H1 (cell line): Measurements from ENCODE around the gene CAST. TPM values are rescaled to one million over a fixed set of nuclear protein-coding genes. Genes with fewer than 3 reads are reported as not detected.

Experiments
- CTCF ChIA-PET: fragments of 300-600 bp; sonication (Branson Sonifier 250); formaldehyde crosslinking; loops from one replicate; lab custom pipeline; 2021; ENCODE audit not compliant: partially characterized antibody; lab: Charles Lee
- POLR2A ChIA-PET: fragments of 300-600 bp; sonication (Branson Sonifier 250); formaldehyde crosslinking; loops from one replicate; lab custom pipeline; 2021; ENCODE audit warnings: inconsistent platforms; ENCODE audit not compliant: partially characterized antibody; lab: Charles Lee
- DNase-seq, 2 experiments: peaks; one replicate each; pipeline versions ENCODE4 v3.0.0 to v3.0.0-alpha.2; 2010 to 2022; ENCODE audit warnings: low spot score in 2 of 2, low read depth in 1 of 2, mixed read lengths in 1 of 2
- FAIRE-seq: peaks from 2 replicates; lab custom pipeline; 2011; peaks lifted over from hg19 to GRCh38; lab: Jason Lieb, UNC
- H2AFZ ChIP-seq: 2 replicates; pipeline ENCODE4 v1.8.1; 2012; ENCODE audit warnings: low read length, inconsistent platforms
- H2AK5ac ChIP-seq: 2 replicates; pipeline ENCODE4 v1.6.1; 2013; ENCODE audit warnings: low read depth, low read length
- H2BK120ac ChIP-seq: replicated peaks from 2 replicates; pipeline ENCODE3; 2013; ENCODE audit warnings: low read depth, low read length, inconsistent platforms
- H2BK12ac ChIP-seq: 2 replicates; pipeline ENCODE4 v1.6.1; 2013; ENCODE audit warnings: low read depth, low read length
- H2BK15ac ChIP-seq: 2 replicates; pipeline ENCODE4 v1.6.1; 2013; ENCODE audit warnings: low read length
- H2BK20ac ChIP-seq: 2 replicates; pipeline ENCODE4 v1.6.1; 2013; ENCODE audit warnings: low read length
- H2BK5ac ChIP-seq: 2 replicates; pipeline ENCODE4 v1.6.1; 2013; ENCODE audit warnings: low read depth, low read length
- H3K14ac ChIP-seq: 2 replicates; pipeline ENCODE4 v1.6.1; 2013; ENCODE audit warnings: inconsistent platforms; ENCODE audit not compliant: insufficient read length
- H3K18ac ChIP-seq: 2 replicates; pipeline ENCODE4 v1.6.1; 2013; ENCODE audit warnings: low read length; ENCODE audit errors: extremely low read depth
- H3K23ac ChIP-seq: 2 replicates; pipeline ENCODE4 v1.6.1; 2013; ENCODE audit warnings: inconsistent platforms; ENCODE audit not compliant: insufficient read length
- H3K23me2 ChIP-seq: 2 replicates; pipeline ENCODE4 v1.6.1; 2013; ENCODE audit warnings: low read depth, low read length
- H3K27ac ChIP-seq: 2 replicates; pipeline ENCODE4 v1.6.1; 2011; ENCODE audit warnings: low read depth, low read length, inconsistent platforms
- H3K27me3 ChIP-seq, 4 experiments: replicated peaks in 1 of 4; 1 replicate in 1 of 4; 2 replicates in 3 of 4; pipeline versions ENCODE4 v1.6.1 to v1.8.1; 2011 to 2013; ENCODE audit warnings: low read length in 3 of 4, mild to moderate bottlenecking in 3 of 4, inconsistent platforms in 2 of 4, mixed read lengths in 2 of 4, moderate library complexity in 1 of 4; ENCODE audit not compliant: control insufficient read depth in 3 of 4, insufficient read depth in 3 of 4; ENCODE audit errors: extremely low read depth in 1 of 4
- H3K36me3 ChIP-seq, 4 experiments: 2 replicates each; pipeline versions ENCODE4 v1.6.1 to v1.8.1; 2011 to 2013; ENCODE audit warnings: mild to moderate bottlenecking in 4 of 4, low read length in 3 of 4, moderate library complexity in 2 of 4, control low read depth in 1 of 4, inconsistent platforms in 1 of 4; ENCODE audit not compliant: insufficient read depth in 4 of 4, control insufficient read depth in 2 of 4
- H3K4ac ChIP-seq: replicated peaks from 2 replicates; pipeline ENCODE3; 2013; ENCODE audit warnings: low read length, low read depth, mixed read lengths, inconsistent platforms; ENCODE audit not compliant: insufficient read length
- H3K4me1 ChIP-seq, 4 experiments: replicated peaks in 1 of 4; 1 replicate in 1 of 4; 2 replicates in 3 of 4; pipeline versions ENCODE4 v1.6.1 to v1.8.1; 2011 to 2013; ENCODE audit warnings: low read length in 3 of 4, inconsistent platforms in 2 of 4, mixed read lengths in 1 of 4; ENCODE audit not compliant: insufficient read depth in 4 of 4, control insufficient read depth in 3 of 4
- H3K4me2 ChIP-seq, 2 experiments: 2 replicates each; pipeline versions ENCODE4 v1.6.1 to v1.8.1; 2011 to 2013; ENCODE audit warnings: low read depth in 2 of 2, low read length in 2 of 2, control low read depth in 1 of 2, inconsistent platforms in 1 of 2, mild to moderate bottlenecking in 1 of 2; ENCODE audit not compliant: insufficient read depth in 1 of 2
- H3K4me3 ChIP-seq, 4 experiments: fragments of 200-600, 300-600 bp in 1 of 4; sonication (generic), shearing (Covaris generic), sonication (Bioruptor Twin) in 1 of 4; 2 replicates each; pipeline versions ENCODE4 v1.5.1 to v1.8.1; 2011 to 2016; ENCODE audit warnings: low read length in 4 of 4, low read depth in 3 of 4, control low read depth in 2 of 4, inconsistent platforms in 2 of 4, mild to moderate bottlenecking in 2 of 4, mixed read lengths in 1 of 4, moderate library complexity in 1 of 4; ENCODE audit not compliant: insufficient read depth in 2 of 4; ENCODE audit errors: extremely low read depth in 1 of 4
- H3K56ac ChIP-seq: replicated peaks from 2 replicates; pipeline ENCODE3; 2013; ENCODE audit warnings: low read depth, mild to moderate bottlenecking, mixed read lengths, low read length, inconsistent platforms; ENCODE audit not compliant: insufficient read length
- H3K79me1 ChIP-seq: 2 replicates; pipeline ENCODE4 v1.6.1; 2013; ENCODE audit warnings: low read depth, low read length, control low read depth
- H3K79me2 ChIP-seq, 2 experiments: 2 replicates each; pipeline versions ENCODE4 v1.6.1 to v1.8.1; 2012 to 2013; ENCODE audit warnings: low read length in 2 of 2, mild to moderate bottlenecking in 2 of 2, inconsistent platforms in 1 of 2; ENCODE audit not compliant: insufficient read depth in 2 of 2, control insufficient read depth in 1 of 2
- H3K9ac ChIP-seq, 4 experiments: replicated peaks in 1 of 4; 1 replicate in 1 of 4; 2 replicates in 3 of 4; pipeline versions ENCODE4 v1.6.1 to v1.8.1; 2011 to 2013; ENCODE audit warnings: low read depth in 3 of 4, low read length in 3 of 4, control low read depth in 2 of 4, mild to moderate bottlenecking in 2 of 4, moderate library complexity in 2 of 4, inconsistent platforms in 1 of 4; ENCODE audit errors: extremely low read depth in 1 of 4
- H3K9me3 ChIP-seq, 2 experiments: 2 replicates each; pipeline versions ENCODE4 v1.6.1 to v1.8.1; 2012 to 2013; ENCODE audit warnings: mild to moderate bottlenecking in 2 of 2, moderate library complexity in 2 of 2, control low read depth in 1 of 2, inconsistent platforms in 1 of 2, low read depth in 1 of 2, low read length in 1 of 2, mixed read lengths in 1 of 2; ENCODE audit not compliant: insufficient read depth in 2 of 2
- H4K20me1 ChIP-seq, 2 experiments: replicated peaks in 1 of 2; 2 replicates each; pipeline versions ENCODE3 to v1.8.1; 2011 to 2013; ENCODE audit warnings: inconsistent platforms in 2 of 2, low read length in 2 of 2, mild to moderate bottlenecking in 1 of 2; ENCODE audit not compliant: insufficient read depth in 2 of 2, control insufficient read depth in 1 of 2
- H4K5ac ChIP-seq: 2 replicates; pipeline ENCODE4 v1.6.1; 2013; ENCODE audit warnings: low read length, low read depth, mixed read lengths, inconsistent platforms; ENCODE audit not compliant: insufficient read length
- H4K8ac ChIP-seq: 2 replicates; pipeline ENCODE4 v1.8.0; 2013; ENCODE audit warnings: mild to moderate bottlenecking, moderate library complexity, low read length, inconsistent platforms; ENCODE audit not compliant: insufficient read depth; ENCODE audit errors: extremely low read depth
- H4K91ac ChIP-seq: replicated peaks from 2 replicates; pipeline ENCODE3; 2013; ENCODE audit warnings: low read length, mixed read lengths, inconsistent platforms; ENCODE audit not compliant: insufficient read length
- BACH1 ChIP-seq: IDR thresholded peaks from 2 replicates; pipeline ENCODE4 v1.6.1; 2012; ENCODE audit warnings: low read length, improper control_type of control experiment
- CBX5 ChIP-seq: fragments of 300-800, 300-1000 bp; sonication (generic); IDR thresholded peaks from 2 replicates; pipeline ENCODE4 v1.7.1; 2016; ENCODE audit warnings: antibody characterized with exemption, low read length, low read depth
- CEBPB ChIP-seq: IDR thresholded peaks from 2 replicates; pipeline ENCODE4 v1.6.1; 2012; ENCODE audit warnings: low read depth, low read length
- CHD1 ChIP-seq: IDR thresholded peaks from 2 replicates; pipeline ENCODE4 v1.6.1; 2012; ENCODE audit warnings: low read depth, low read length, improper control_type of control experiment
- CHD2 ChIP-seq: IDR thresholded peaks from 2 replicates; pipeline ENCODE4 v1.6.1; 2012; ENCODE audit warnings: low read length, improper control_type of control experiment
- HDAC2 ChIP-seq, 2 experiments: fragments of 300-600 bp in 1 of 2; sonication (generic) in 1 of 2; IDR thresholded peaks; 2 replicates each; pipeline ENCODE4 v1.6.1; 2011 to 2012; ENCODE audit warnings: low read depth in 2 of 2, low read length in 2 of 2, mild to moderate bottlenecking in 2 of 2, moderate library complexity in 2 of 2, borderline replicate concordance in 1 of 2, inconsistent platforms in 1 of 2
- MAFK ChIP-seq: IDR thresholded peaks from 2 replicates; pipeline ENCODE4 v1.6.1; 2012; ENCODE audit warnings: low read depth, mild to moderate bottlenecking, improper control_type of control experiment, low read length
- RAD21 ChIP-seq, 2 experiments: IDR thresholded peaks in 1 of 2; conservative IDR thresholded peaks in 1 of 2; 2 replicates each; pipeline ENCODE4 v1.6.1; 2011; ENCODE audit warnings: low read depth in 2 of 2, low read length in 2 of 2, improper control_type of control experiment in 1 of 2, inconsistent platforms in 1 of 2, mild to moderate bottlenecking in 1 of 2, moderate library complexity in 1 of 2
- SRF ChIP-seq: IDR thresholded peaks from 2 replicates; pipeline ENCODE4 v1.6.1; 2011; ENCODE audit warnings: mild to moderate bottlenecking, low read depth, low read length, moderate library complexity
- TBP ChIP-seq: IDR thresholded peaks from 2 replicates; pipeline ENCODE4 v1.6.1; 2011; ENCODE audit warnings: low read depth, low read length, improper control_type of control experiment
- WGBS, 2 experiments: shearing (Covaris generic) in 1 of 2; methylation state at CpG; one replicate each; pipeline versions ENCODE4 v1.1.6 to v1.1.7; 2013 to 2015; ENCODE audit warnings: low lambda C conversion rate in 2 of 2, mixed read lengths in 2 of 2, inconsistent platforms in 1 of 2, low coverage in 1 of 2, missing lambda C conversion rate in 1 of 2; ENCODE audit not compliant: insufficient replicate concordance in 2 of 2, insufficient coverage in 1 of 2, insufficient read length in 1 of 2; ENCODE audit errors: extremely low coverage in 1 of 2, missing lambda C conversion rate in 1 of 2; 5-methylcytosine and 5-hydroxymethylcytosine counted together
- polyA plus RNA-seq, 7 experiments: library from polyadenylated mRNA; depleted of rRNA in 3 of 7; stranded (reverse) in 5 of 7; unstranded in 2 of 7; fragments of >200 nt in 5 of 7; fragments of 200-250 nt in 2 of 7; gene quantifications; 1 replicate in 5 of 7; 2 replicates in 1 of 7; 4 replicates in 1 of 7; pipeline versions ENCODE4 v1.2.1 to v1.2.3, GENCODE V29; 2011 to 2013; ENCODE audit warnings: missing spikeins in 2 of 7, mixed read lengths in 2 of 7
- total RNA-seq: library from RNA; stranded (reverse); fragmentation: NEBNext Ultra II Directional; extraction: Animal tissue kit (Norgen Biotek cat#: 25700); gene quantifications from 2 replicates; pipeline ENCODE4 v1.2.1, GENCODE V29; 2021
- TF ChIP-seq, protein P1 (sequence below): IDR thresholded peaks from 2 replicates; pipeline ENCODE4 v1.6.1; 2011; ENCODE audit warnings: low read length, improper control_type of control experiment

CAST gene
- total and polyA plus RNA-seq, 2 of the 8 experiments (the other 6 are each of a cell fraction or from before 2014, with no cell fraction given): 9.0 to 48.2 TPM

DNA sequence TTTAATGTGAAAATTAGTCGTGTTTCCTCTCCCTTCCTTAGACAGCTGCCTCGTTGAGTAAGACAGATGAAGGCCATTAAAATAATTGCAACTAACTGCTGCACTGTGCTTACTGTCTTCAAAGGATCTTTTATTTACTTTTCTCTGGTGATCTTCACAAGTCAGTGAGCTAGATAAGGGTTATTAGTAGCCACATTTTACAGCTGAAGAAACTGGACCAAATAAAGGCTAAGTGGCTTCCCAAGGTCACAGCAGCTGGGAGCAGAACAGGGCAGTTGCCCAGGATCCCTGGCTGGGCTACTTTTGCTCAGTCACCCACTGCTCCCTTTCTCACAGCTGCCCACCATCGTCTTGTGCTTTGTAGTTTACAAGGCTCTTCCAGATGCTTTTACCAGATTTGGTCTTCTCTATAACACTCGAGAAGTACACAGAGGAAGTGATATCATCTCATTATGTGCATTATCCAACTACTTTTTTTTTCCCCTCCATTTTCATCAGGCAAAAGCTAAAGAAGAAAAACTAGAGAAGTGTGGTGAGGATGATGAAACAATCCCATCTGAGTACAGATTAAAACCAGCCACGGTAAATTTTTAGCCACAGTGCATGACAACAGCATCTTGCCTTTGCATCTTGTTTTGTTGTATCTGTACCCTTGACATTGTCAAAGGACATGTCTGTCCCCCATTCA lies 83.8 kb downstream of the CAST start:
- Histone ChIP-seq H3K14ac (no peak overlapping the region), H4K91ac (no peak overlapping the region), H2BK120ac (no peak overlapping the region), H2BK5ac (no peak overlapping the region), H3K23ac (no peak overlapping the region), H2AK5ac (no peak overlapping the region), H3K4ac (no peak overlapping the region), H3K4me1 (no peaks in the 10 kb centered on the region; a peak in 1 of 7 replicates), H3K23me2 (no peaks in the 10 kb centered on the region), H3K27ac (no peak overlapping the region), H3K4me3 (no peak overlapping the region), H3K79me2 (no peaks in the 10 kb centered on the region), H3K18ac (no peak overlapping the region), H3K79me1 (no peaks in the 10 kb centered on the region), H3K9me3 (no peaks in the 10 kb centered on the region), H4K8ac (no peak overlapping the region), H3K36me3 (peaks cover 0 to 14% (median 4%) of the 10 kb centered on the region in 4 experiments; a peak in 3 of 8 replicates), H4K5ac (no peak overlapping the region), H3K9ac (no peak overlapping the region), H2AFZ (no peak overlapping the region), H2BK20ac (no peak overlapping the region), H2BK15ac (no peak overlapping the region), H3K56ac (no peak overlapping the region), H4K20me1 (no peaks in the 10 kb centered on the region), H3K27me3 (no peaks in the 10 kb centered on the region), H2BK12ac (no peak overlapping the region), H3K4me2 (no peak overlapping the region)
- ChIA-PET POLR2A (no interaction called here), CTCF (interaction anchor here (1.5 kb wide), 1 partner anchor 145 kb away, joined by 3 read pairs; no protein-coding TSS in a partner anchor)
- 90% methylated on average over 5 of the region's 5 CpGs; no CpG with 5 or more reads in 1 of the 2 experiments for WGBS, 2 experiments
- DNase-seq: no peak
- no peak for FAIRE-seq
- TF ChIP-seq CEBPB (no peak), HDAC2 (IDR thresholded peaks at IDR 0.05; ENCODE audit: borderline replicate concordance in 1 of 2, low read depth in 2 of 2, low read length in 2 of 2) (no peak), MAFK (no peak), SRF (no peak), CHD1 (no peak), RAD21 (IDR thresholded peaks at IDR 0.05 in 1 of 2, conservative IDR thresholded peaks at IDR 0.05 in 1 of 2; ENCODE audit: low read depth in 2 of 2, low read length in 2 of 2) (no peak), TBP (no peak), BACH1 (no peak), CHD2 (no peak), CBX5 (no peak)
- TF ChIP-seq, protein P1, sequence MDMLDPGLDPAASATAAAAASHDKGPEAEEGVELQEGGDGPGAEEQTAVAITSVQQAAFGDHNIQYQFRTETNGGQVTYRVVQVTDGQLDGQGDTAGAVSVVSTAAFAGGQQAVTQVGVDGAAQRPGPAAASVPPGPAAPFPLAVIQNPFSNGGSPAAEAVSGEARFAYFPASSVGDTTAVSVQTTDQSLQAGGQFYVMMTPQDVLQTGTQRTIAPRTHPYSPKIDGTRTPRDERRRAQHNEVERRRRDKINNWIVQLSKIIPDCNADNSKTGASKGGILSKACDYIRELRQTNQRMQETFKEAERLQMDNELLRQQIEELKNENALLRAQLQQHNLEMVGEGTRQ: no peak
